Fibroblast of skin of right biceps (primary cell): ENCODE results near the gene SLC24A4.
A peak's percentile ranks its signal among the peaks of the same experiment; 100 is the strongest.

Experiments
- DNase-seq: peaks from one replicate; pipeline ENCODE4 v3.0.0-alpha.2; 2013

SLC24A4 gene

GRCh38 chr14:92528486-92529100 is 205.6 kb downstream of the SLC24A4 start:
- no peak for DNase-seq

GRCh38 chr14:92529903-92530302 is 206.9 kb downstream of the SLC24A4 start:
- DNase-seq, result no peak

GRCh38 chr14:92531106-92531873 is 208.3 kb downstream of the SLC24A4 start:
- DNase-seq, result no peak

- DNase-seq, result no peak
Observed at GRCh38 chr14:92532490-92533163, 209.7 kb downstream of the SLC24A4 start.

GRCh38 chr14:92534932-92535643 is 212.1 kb downstream of the SLC24A4 start:
- DNase-seq, result no peak

- peak; percentile 87 for DNase-seq
Observed at GRCh38 chr14:92536231-92536630, 213.3 kb downstream of the SLC24A4 start.

- no peak for DNase-seq
Observed at GRCh38 chr14:92538412-92538985, 215.5 kb downstream of the SLC24A4 start.

GRCh38 chr14:92539419-92539818 is 216.5 kb downstream of the SLC24A4 start:
- DNase-seq, result no peak

GRCh38 chr14:92539875-92540274 is 216.9 kb downstream of the SLC24A4 start:
- no peak for DNase-seq

- peak; percentile 100 for DNase-seq
Observed at GRCh38 chr14:92540472-92541048, 217.6 kb downstream of the SLC24A4 start.

GRCh38 chr14:92542766-92543554 is 220.0 kb downstream of the SLC24A4 start:
- no peak for DNase-seq

- DNase-seq, result no peak
Observed at GRCh38 chr14:92544051-92544720, 221.2 kb downstream of the SLC24A4 start.

- DNase-seq, result peak; percentile 23
Observed at GRCh38 chr14:92546347-92547053, 223.5 kb downstream of the SLC24A4 start.

GRCh38 chr14:92549105-92549858 is 226.3 kb downstream of the SLC24A4 start:
- no peak for DNase-seq

GRCh38 chr14:92549859-92550230 is 226.9 kb downstream of the SLC24A4 start:
- peak; percentile 53 for DNase-seq
